ENCODE data around the gene WWP2.
"Not testable (repeated sequence)": the region's sequence is repeated elsewhere in the genome, so short reads cannot be mapped to it uniquely, and the experiment has no call there.

The WWP2 gene

GRCh38 chr16:69761983-69762813, at the start of gene WWP2:
TSS of gene WWP2 (plus strand) at chr16:69762332. CDS start at chr16:69787011, 24,679 bp downstream.
- DNase-seq (ENCODE audit: low read depth in 2 of 2) = peak; percentile 61 to 68

DNA sequence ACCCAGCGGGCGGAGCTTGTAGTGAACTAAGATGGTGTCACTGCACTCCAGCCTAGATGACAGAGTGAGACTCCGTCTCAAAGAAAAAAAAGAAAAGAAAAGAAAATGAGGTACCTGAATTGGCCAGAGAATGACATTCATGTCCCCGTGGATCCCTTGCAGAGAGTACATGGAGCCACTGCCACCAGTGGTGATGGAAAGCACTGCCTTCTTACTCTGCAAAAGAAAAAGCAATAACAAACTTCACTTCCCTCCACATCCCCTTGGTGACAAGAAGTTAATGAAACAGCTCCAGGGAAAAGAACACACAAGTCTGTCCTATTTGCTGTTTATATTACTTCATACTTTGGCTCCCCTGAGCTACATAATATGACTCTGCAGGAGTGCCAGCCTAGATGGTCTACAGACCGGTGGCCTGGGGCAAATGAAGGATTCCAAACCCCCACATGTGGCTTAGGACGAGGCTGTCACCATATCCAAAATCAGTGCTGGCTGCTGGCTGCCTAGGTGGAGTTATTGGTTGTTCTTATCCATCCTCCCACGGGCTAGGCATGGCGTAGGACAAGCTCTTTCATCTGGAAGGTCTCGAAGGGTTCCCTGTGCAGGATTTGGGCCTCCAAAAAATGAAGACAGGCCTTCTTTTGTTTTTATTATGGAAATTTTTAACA, 49.1 kb upstream of the WWP2 start:
- no peak for DNase-seq (ENCODE audit: low read depth in 2 of 2)

- DNase-seq (ENCODE audit: low read depth in 2 of 2) = no peak
Observed at GRCh38 chr16:69717066-69717465, 45.1 kb upstream of the WWP2 start.

- DNase-seq (ENCODE audit: low read depth in 2 of 2) = no peak
Observed at GRCh38 chr16:69718111-69718764, 43.9 kb upstream of the WWP2 start.

DNA sequence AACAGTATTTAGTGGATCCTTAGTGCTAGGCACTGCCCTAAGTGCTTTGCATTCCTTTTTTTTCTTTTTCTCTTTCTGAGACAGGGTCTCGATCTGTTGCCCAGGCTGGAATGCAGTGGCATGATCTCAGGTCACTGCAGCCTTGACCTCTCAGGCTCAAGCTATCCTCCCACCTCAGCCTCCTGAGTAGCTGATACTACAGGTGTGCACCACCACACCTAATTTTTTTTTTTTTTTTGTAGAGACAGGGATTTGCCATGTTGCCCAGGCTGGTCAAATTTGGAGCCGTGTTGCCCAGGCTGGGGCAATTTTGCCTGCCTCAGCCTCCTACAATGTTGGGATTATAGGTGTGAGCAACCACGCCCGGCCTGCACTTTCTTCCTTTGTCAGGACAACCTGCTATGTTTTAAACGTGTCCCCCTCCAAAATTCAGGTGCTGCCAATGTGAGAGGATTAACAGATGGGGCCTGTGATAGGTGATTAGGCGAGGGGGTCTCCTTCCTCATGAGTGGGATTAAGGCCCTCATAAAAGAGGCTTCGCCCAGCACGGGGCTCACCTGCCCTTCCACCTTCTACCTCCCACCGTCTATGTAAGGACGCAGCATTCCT, 41.2 kb upstream of the WWP2 start:
- no peak for DNase-seq (ENCODE audit: low read depth in 2 of 2)

GRCh38 chr16:69721441-69721957, 40.6 kb upstream of the WWP2 start:
- no peak for DNase-seq (ENCODE audit: low read depth in 2 of 2)

DNA sequence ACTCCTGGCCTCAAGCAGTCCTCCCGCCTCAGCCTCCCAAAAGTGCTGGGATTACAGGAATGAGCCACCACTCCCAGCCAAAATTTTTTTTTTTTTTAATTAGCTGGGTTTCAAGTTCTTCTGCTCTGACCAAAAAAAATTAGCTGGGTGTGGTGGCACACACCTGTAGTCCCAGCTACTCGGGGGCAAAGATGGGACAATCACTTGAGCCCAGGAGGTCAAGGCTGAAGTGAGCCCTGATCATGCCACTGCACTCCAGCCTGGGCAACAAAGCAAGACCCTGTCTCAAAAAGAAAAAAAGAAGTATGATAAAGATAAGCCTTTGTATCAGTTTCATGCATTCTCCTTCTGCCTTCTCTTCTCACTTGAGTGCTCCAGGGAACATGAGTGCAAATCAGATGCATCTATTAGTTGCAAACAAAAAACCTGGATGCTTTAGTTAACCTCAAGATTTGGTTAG, 37.7 kb upstream of the WWP2 start:
- no peak for DNase-seq (ENCODE audit: low read depth in 2 of 2)

GRCh38 chr16:69724981-69725479, 37.1 kb upstream of the WWP2 start:
- no peak for DNase-seq (ENCODE audit: low read depth in 2 of 2)

- DNase-seq (ENCODE audit: low read depth in 2 of 2) = no peak
Observed at GRCh38 chr16:69725480-69726312, 36.4 kb upstream of the WWP2 start.

DNA sequence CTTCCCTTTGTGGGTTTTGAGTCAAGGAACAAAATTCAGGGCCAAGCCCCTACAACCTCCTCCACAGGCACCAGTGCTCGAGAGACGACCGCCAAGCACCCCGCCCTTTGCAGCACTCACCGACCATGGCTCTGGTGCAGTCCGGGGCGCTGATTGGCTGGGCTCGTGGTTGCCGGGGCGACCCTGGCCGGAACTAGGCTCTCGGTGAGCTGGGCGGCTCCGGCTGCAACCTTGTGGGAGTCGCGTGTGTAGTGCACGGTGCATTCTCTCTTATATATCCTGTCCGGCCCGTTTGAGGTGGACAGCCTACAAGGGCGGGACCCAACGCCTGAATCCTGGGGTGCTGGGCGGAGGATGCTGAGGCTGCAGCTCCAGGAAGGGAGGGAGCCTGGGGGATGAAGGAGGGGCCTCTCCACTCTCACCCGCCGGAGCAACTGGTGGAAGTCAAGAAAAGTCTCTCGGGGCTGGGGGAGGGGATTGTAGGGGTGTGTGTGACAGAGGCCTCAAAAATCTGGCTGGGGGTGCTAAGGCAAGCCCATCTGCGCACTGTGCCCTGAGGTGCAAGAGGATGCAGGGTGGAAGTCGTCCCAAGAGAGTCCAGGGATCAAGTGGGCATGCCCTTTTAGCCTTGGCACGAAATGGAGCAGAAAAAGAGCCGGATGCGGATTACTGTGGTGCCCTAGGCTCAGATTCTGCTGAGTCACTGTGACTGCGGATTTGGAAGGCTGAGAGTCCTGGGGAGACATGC, 35.6 kb upstream of the WWP2 start, which contains the start of gene NQO1:
Gene NQO1, minus strand, starts transcription at position 248 of the 748 bp plus-strand sequence. Its CDS starts 121 bp downstream, at position 127.
- peak; percentile 63 to 71 for DNase-seq (ENCODE audit: low read depth in 2 of 2)

- no peak for DNase-seq (ENCODE audit: low read depth in 2 of 2)
Observed at GRCh38 chr16:69727916-69728270, 34.2 kb upstream of the WWP2 start.

DNA sequence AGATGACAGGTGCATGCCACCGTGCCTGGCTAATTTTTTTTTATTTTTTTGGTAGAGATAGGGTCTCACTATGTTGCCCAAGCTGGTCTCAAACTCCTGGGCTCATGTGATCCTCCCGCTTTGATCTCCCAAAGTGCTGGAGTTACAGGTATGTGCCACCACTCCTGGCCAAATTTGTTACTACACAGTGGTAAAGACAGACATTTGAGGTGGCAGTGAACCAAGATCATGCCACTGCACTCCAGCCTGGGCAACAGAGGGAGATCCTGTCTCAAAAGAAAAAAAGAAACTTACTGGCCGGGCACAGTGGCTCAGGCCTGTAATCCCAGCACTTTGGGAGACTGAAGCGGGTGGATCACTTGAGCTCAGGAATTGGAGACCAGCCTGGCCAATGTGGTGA, 33.1 kb upstream of the WWP2 start:
- not testable (repeated sequence) for DNase-seq (ENCODE audit: low read depth in 2 of 2)

- not testable (repeated sequence) for DNase-seq (ENCODE audit: low read depth in 2 of 2)
Observed at GRCh38 chr16:69731280-69731679, 30.9 kb upstream of the WWP2 start.

DNA sequence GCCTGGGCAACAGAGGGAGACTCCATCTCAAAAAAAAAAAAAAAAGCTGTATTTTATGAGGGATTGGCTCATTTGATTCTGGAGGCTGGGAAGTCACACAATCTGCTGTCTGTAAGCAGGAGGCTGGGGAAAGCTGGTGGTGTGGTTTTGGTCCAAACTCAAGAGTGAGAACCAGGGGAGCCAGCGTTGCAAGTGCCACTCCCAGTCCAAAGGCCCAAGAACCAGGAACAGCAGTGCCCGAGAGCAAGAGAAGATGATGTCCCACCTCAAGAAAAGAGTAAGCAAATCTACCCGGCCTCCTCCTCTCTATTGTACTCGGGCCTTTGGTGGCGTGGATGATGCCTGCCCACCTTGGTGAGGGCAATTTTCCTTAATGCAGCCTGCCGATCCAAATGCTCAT, 30.0 kb upstream of the WWP2 start:
- no peak for DNase-seq (ENCODE audit: low read depth in 2 of 2)

DNA sequence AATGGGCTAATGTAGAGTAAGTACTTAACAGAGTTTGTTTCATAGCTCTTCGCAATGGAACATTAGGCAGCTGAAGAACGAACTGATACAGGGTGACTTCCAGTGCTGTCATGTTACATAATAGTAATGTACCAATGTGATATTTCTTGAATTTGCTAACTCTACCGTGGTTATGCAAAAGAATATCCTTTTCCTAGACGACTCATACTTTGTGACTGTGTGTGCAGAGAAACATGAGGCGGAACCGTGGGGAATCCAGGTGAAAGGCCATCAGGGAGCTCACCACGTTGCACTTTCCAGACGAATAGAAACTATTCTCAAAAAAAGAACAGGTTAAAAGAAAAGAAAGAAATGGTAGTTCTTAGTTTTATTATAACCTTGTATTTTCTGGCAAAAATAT, 20.6 kb upstream of the WWP2 start:
- DNase-seq (ENCODE audit: low read depth in 2 of 2) = no peak

- DNase-seq (ENCODE audit: low read depth in 2 of 2) = no peak
Observed at GRCh38 chr16:69741951-69742904, 19.9 kb upstream of the WWP2 start.

DNA sequence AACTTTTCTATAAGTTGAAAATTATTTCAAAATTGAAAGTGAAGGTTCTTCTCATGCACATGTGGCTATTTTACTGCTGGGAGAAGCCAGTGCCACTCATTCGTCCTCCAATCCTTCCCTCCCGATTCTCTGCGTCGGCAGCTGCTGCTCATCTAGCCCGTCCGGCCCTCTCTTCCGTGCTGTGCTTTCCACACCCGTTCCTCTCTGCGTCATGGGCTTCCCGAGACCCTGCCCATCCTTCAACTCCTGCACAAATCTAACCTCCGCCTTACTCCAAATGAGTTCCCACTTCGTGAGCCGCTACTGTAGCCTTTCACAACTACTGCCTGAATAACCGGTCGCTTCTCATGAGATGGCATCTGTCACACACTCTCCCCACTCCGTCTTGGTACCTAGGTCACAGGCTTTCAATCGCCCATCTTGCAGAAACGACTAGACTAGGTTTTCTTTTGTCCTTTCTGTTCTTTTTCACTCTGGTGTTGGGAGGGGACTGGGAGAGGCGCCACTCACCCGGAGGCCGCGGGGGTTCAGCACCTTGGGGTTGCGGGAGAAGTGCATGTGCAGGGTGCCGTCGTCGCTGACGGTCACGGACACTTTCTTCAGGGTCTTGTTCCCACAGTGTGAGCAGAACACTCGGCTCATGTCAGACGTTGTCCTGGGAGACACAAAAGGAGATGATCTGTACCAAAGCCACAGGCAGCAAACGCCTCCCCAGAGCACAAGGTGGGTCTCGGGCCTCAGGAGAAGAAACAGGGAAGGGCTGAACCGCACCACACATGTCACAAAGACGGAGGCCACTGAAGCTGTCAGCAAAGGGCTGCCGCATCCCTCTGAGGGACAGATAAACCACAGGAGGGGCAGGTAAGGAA, 17.5 kb upstream of the WWP2 start:
- DNase-seq (ENCODE audit: low read depth in 2 of 2) = no peak

DNA sequence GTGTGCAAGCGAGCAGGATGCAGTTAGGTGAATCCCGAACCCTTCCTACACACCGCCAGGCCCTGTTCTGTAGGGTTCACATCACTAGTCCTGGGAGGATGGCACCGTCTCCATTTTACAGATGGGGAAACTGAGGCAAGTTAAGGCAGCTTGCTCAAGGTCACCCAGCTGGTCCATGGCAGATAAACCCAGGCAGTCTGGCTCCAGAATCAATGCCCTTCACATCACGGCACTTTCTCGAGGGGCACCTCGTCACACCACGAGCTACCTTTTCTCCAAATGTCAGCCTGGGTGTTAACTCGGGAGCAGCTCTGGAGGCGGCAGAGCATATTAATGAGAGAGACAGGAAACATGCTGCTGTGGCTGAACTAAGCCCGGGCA, 16.9 kb upstream of the WWP2 start:
- no peak for DNase-seq (ENCODE audit: low read depth in 2 of 2)
